ENCODE data around the gene MED4.
"Not testable (repeated sequence)": the region's sequence is repeated elsewhere in the genome, so short reads cannot be mapped to it uniquely, and the experiment has no call there.

The MED4 gene

DNA sequence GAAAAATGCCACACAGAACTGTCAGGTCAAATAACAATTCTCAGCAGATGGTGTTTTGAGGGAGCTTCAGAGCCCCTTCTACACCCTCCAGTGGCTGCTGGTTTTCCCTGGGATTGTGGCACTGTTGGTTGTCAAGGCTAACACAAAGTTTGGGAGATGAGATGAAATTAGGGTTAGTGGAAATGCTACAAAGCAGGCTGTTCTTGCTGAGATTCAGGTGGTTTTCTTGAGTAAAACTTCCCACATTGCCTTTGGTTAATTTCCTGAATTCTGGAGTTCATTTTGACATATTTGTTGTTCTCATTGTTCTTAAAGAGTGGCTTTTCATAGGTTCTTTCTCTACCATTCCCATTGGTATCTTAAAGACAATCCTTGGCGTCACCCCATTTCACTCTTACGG lies 22.1 kb downstream of the MED4 start:
- TF ChIP-seq, protein P1, sequence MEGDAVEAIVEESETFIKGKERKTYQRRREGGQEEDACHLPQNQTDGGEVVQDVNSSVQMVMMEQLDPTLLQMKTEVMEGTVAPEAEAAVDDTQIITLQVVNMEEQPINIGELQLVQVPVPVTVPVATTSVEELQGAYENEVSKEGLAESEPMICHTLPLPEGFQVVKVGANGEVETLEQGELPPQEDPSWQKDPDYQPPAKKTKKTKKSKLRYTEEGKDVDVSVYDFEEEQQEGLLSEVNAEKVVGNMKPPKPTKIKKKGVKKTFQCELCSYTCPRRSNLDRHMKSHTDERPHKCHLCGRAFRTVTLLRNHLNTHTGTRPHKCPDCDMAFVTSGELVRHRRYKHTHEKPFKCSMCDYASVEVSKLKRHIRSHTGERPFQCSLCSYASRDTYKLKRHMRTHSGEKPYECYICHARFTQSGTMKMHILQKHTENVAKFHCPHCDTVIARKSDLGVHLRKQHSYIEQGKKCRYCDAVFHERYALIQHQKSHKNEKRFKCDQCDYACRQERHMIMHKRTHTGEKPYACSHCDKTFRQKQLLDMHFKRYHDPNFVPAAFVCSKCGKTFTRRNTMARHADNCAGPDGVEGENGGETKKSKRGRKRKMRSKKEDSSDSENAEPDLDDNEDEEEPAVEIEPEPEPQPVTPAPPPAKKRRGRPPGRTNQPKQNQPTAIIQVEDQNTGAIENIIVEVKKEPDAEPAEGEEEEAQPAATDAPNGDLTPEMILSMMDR (IDR thresholded peaks at IDR 0.05; ENCODE audit: borderline replicate concordance, insufficient read depth, low read depth, low read length), result no peak
- no peak overlapping the region for H3K4me3 ChIP-seq (ENCODE audit: low read depth, low read length)

DNA sequence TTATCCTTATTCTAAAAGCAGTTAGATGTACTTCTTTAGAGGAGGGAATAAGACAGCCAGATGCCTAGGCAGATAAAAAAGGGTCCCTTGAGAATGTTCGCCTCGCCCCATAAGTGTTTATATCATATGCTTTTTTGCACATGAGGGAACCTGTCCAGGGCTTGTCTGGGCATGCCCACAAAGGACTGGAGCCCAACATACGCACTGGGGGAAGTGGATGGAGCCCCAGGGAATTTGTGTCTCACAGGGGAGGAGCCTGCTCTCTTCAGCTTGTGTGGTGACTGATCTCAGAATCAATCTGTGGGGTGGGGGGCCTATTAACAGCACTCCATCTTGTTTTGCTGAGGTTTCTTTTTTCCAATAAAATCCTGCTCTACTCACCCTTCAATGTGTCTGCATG lies 22.6 kb downstream of the MED4 start:
- no peak overlapping the region for H3K4me3 ChIP-seq (ENCODE audit: low read depth, low read length)
- TF ChIP-seq, protein P1 (IDR thresholded peaks at IDR 0.05; ENCODE audit: borderline replicate concordance, insufficient read depth, low read depth, low read length), result no peak

DNA sequence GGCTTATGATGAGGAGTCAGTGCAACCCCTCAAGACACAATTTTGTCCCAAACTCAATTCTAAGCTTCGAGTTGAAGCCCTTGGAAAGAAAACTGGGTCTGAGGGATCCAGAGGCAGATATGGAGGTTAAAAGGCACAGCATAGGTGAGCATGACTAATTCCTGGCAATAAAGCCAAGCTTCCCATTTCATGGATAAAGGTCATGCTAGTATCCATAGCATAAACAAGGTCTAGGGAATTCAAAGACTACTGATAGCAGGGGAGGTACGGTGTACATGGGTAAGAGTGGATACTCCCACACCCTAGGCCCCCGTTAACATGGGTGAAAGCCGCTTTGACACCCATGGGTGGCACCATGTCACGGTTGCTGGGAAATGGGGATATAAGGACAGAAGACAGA lies 24.0 kb downstream of the MED4 start:
- no peak overlapping the region for H3K4me3 ChIP-seq (ENCODE audit: low read depth, low read length)
- TF ChIP-seq, protein P1 (IDR thresholded peaks at IDR 0.05; ENCODE audit: borderline replicate concordance, insufficient read depth, low read depth, low read length), result no peak

DNA sequence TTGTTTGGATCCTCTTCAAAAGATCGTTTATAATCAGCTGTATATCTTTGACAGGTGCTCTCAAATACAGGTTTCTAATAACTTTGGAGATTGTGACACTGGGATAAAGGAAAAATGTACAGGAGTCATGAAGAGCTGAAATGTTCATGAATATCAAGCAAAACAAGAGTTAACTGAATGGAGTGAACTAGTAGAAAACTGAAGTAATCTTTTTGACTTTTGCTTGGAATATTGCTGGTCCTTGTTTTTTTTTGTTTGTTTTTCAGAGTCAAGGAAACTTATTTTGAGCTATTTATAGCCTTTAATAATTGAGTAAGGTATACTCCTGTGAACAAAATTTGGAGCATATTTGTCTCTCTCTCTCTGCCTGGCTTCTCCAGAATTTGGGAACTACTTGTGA lies 25.3 kb downstream of the MED4 start:
- TF ChIP-seq, protein P1 (IDR thresholded peaks at IDR 0.05; ENCODE audit: borderline replicate concordance, insufficient read depth, low read depth, low read length), result no peak
- no peak overlapping the region for H3K4me3 ChIP-seq (ENCODE audit: low read depth, low read length)

DNA sequence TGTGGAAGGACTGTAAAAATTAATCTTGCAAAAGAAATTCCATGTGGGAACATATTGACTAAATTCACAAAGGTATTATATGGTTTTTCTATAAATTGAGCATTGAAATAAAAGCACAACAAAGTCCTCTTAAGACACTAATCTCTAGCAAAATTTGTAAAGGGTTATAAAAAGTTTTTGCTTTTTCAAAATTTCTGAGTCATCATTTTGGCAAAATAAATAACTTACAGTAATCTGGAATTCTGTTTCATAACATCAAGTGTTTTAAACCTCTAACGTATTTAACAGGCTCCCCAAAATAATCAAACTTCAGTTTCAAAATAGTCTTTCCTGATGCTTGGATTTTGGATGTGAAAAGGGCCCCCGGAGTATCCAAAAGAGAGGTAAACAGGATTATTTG lies 26.0 kb downstream of the MED4 start:
- TF ChIP-seq, protein P1 (IDR thresholded peaks at IDR 0.05; ENCODE audit: borderline replicate concordance, insufficient read depth, low read depth, low read length), result no peak
- no peak overlapping the region for H3K4me3 ChIP-seq (ENCODE audit: low read depth, low read length)

DNA sequence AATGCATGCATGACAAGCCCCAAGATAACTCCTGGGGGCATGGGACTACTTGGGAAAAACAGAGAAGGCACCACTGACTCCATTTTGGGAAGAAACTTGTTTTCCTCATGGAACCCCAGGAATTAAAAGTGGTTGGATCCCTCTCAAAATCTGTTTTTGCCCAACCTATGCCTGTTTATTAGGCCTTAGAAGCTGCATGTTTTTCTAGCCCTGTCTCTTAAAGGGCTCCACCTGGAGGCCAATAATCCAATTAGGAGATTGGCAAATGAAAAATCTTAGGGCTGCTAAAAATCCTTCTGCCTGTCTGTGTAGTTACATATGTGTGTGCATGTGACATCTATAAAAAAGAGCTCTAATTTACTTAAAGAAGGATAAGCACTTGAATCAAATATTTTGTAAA lies 26.9 kb downstream of the MED4 start:
- no peak overlapping the region for H3K4me3 ChIP-seq (ENCODE audit: low read depth, low read length)
- TF ChIP-seq, protein P1 (IDR thresholded peaks at IDR 0.05; ENCODE audit: borderline replicate concordance, insufficient read depth, low read depth, low read length), result no peak

DNA sequence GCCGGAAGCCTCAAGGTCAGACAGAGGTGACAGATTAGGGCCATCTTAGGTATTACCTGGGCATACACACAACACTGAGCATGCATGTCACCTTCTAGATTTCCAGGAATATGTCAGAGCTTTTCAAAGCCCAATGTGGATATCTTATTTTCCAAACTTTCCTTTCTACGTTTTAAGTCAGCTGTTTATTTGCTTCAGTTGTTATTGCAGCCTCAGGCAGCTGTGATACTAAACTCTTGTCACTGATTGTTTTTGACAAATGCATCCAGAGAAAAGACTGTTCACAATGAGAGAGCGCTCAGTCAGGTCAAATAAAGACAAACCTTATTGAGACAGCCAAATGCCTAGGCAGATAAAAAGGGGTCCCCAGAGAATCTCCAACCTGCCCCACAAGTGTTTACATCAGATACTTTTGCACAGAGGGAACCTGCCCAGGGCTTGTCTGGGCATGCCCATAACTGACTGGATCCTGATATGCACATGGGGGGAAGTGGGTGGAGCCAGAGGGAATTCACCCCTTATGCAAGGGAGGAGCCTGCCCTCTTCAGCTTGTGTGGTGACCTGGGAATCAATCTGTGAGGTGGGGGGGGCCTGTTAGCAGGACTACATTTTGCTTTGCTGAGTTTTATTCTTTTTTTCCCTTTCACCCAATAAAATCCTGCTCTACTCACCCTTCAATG lies 28.5 kb downstream of the MED4 start:
- TF ChIP-seq, protein P1 (IDR thresholded peaks at IDR 0.05; ENCODE audit: borderline replicate concordance, insufficient read depth, low read depth, low read length), result no peak
- no peak overlapping the region for H3K4me3 ChIP-seq (ENCODE audit: low read depth, low read length)

DNA sequence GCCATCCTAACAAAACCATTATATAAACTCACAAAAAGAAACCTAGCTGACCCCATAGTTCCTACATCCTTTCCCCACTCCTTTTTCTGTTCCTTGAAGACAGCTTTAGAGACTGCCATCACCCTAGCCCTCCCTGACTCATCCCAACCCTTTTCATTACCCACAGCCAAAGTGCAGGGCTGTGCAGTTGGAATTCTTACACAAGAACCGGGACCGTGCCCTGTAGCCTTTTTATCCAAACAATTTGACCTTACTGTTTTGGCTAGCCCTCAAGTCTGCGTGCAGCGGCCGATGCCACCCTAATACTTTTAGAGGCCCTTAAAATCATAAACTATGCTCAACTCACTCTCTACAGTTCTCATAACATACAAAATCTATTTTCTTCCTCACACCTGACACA lies 35.0 kb downstream of the MED4 start:
- not testable (repeated sequence) for H3K4me3 ChIP-seq (ENCODE audit: low read depth, low read length)

DNA sequence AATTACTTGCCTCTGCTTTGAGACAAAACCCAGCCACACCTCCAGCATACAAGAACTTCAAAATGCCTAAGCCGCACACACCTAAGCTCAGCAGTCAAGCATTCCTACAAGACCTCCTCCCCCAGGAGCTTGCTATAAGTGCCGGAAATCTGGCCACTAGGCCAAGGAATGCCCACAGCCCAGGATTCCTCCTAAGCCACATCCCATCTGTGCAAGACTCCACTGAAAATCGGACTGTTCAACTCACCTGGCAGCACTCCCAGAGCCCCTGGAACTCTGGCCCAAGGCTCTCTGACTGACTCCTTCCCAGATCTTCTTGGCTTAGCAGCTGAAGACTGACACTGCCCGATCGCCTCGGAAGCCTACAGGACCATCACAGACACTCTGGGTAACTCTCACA lies 36.4 kb downstream of the MED4 start:
- H3K4me3 ChIP-seq (ENCODE audit: low read depth, low read length), result not testable (repeated sequence)

Data from GM12875 (cell line).